GM12878 (cell line): ENCODE results near the gene MIS12. TPM values are rescaled to one million over a fixed set of nuclear protein-coding genes. Genes with fewer than 3 reads are reported as not detected.

Source experiments
- CBFB ChIP-seq: IDR thresholded peaks from 2 replicates; pipeline ENCODE4 v1.6.1; 2016; ENCODE audit warnings: antibody characterized with exemption, low read depth
- CHD2 ChIP-seq: IDR thresholded peaks from 2 replicates; pipeline ENCODE4 v1.6.1; 2011; ENCODE audit warnings: low read depth, low read length, improper control_type of control experiment, borderline replicate concordance
- EP300 ChIP-seq, 2 experiments: fragments of 150-350 bp in 1 of 2; IDR thresholded peaks; 2 replicates each; pipeline ENCODE4 v1.6.1; 2011 to 2012; ENCODE audit warnings: low read depth in 2 of 2, low read length in 2 of 2, borderline replicate concordance in 1 of 2, improper control_type of control experiment in 1 of 2, inconsistent platforms in 1 of 2; ENCODE audit not compliant: control insufficient read depth in 1 of 2
- HDAC6 ChIP-seq: fragments of 200-600 bp; sonication (generic); IDR thresholded peaks from one replicate; pipeline ENCODE4 v1.8.0; 2017; ENCODE audit warnings: antibody characterized with exemption; ENCODE audit not compliant: unreplicated experiment
- NFYA ChIP-seq: IDR thresholded peaks from 2 replicates; pipeline ENCODE4 v1.6.1; 2011; ENCODE audit warnings: low read depth, mild to moderate bottlenecking, low read length, improper control_type of control experiment, borderline replicate concordance
- NR2F1 ChIP-seq: fragments of 450-650 bp; conservative IDR thresholded peaks from 2 replicates; pipeline ENCODE4 v1.6.1; 2017; ENCODE audit warnings: mild to moderate bottlenecking
- RCOR1 ChIP-seq: conservative IDR thresholded peaks from 2 replicates; pipeline ENCODE4 v1.6.1; 2012; ENCODE audit warnings: low read depth, low read length, improper control_type of control experiment
- RFX5 ChIP-seq: IDR thresholded peaks from 2 replicates; pipeline ENCODE4 v1.6.1; 2011; ENCODE audit warnings: low read depth, low read length, improper control_type of control experiment
- STAT3 ChIP-seq: IDR thresholded peaks from 2 replicates; pipeline ENCODE4 v1.6.1; 2011; ENCODE audit warnings: low read depth, low read length, improper control_type of control experiment
- SUPT20H ChIP-seq: IDR thresholded peaks from 2 replicates; pipeline ENCODE4 v1.6.1; 2011; ENCODE audit warnings: low read depth, mild to moderate bottlenecking, low read length, moderate library complexity, borderline replicate concordance; ENCODE audit not compliant: control insufficient read depth
- TCF7 ChIP-seq: IDR thresholded peaks from 2 replicates; pipeline ENCODE4 v1.6.1; 2014; ENCODE audit warnings: antibody characterized with exemption, borderline replicate concordance
- YBX1 ChIP-seq: fragments of 450-650 bp; IDR thresholded peaks from 2 replicates; pipeline ENCODE4 v1.6.1; 2016; ENCODE audit warnings: antibody characterized with exemption
- ZNF622 ChIP-seq: fragments of 450-650 bp; IDR thresholded peaks from 2 replicates; pipeline ENCODE4 v1.6.1; 2017; ENCODE audit warnings: mild to moderate bottlenecking, inconsistent platforms
- polyA plus RNA-seq, 11 experiments: library from polyadenylated mRNA; depleted of rRNA in 4 of 11; unstranded in 6 of 11; stranded (reverse) in 5 of 11; fragments of >200 nt; fragmentation: Nextera tagmentation in 4 of 11; fragmentation: Illumina TruSeq in 1 of 11; extraction: Ambion mirVana in 4 of 11; extraction: Trizol in 1 of 11; gene quantifications; 1 replicate in 1 of 11; 2 replicates in 10 of 11; pipeline versions ENCODE4 v1.2.1 to v1.2.3, GENCODE V29; 2011 to 2016; ENCODE audit warnings: inconsistent platforms in 2 of 11, missing spikeins in 2 of 11, low read depth in 1 of 11
- total RNA-seq, 4 experiments: library from RNA; depleted of rRNA in 3 of 4; stranded (reverse); fragments of >200 nt in 3 of 4; fragmentation: Illumina TruSeq in 1 of 4; extraction: Trizol in 1 of 4; gene quantifications; 2 replicates each; pipeline versions ENCODE4 v1.2.1 to v1.2.3, GENCODE V29; 2013 to 2021
- TF ChIP-seq, protein P1 (sequence below): fragments of 450-650 bp; IDR thresholded peaks from 2 replicates; pipeline ENCODE4 v1.6.1; 2016; ENCODE audit warnings: mild to moderate bottlenecking, moderate library complexity, borderline replicate concordance
- TF ChIP-seq, protein P2 (sequence below): fragments of 450-650 bp; IDR thresholded peaks from 2 replicates; pipeline ENCODE4 v1.6.1; 2014; ENCODE audit warnings: mild to moderate bottlenecking

MIS12 gene
- total and polyA plus RNA-seq, 10 of the 15 experiments (the other 5 are each of a cell fraction or from before 2014, with no cell fraction given) = 19.8 to 34.2 (median 25.0) TPM

DNA sequence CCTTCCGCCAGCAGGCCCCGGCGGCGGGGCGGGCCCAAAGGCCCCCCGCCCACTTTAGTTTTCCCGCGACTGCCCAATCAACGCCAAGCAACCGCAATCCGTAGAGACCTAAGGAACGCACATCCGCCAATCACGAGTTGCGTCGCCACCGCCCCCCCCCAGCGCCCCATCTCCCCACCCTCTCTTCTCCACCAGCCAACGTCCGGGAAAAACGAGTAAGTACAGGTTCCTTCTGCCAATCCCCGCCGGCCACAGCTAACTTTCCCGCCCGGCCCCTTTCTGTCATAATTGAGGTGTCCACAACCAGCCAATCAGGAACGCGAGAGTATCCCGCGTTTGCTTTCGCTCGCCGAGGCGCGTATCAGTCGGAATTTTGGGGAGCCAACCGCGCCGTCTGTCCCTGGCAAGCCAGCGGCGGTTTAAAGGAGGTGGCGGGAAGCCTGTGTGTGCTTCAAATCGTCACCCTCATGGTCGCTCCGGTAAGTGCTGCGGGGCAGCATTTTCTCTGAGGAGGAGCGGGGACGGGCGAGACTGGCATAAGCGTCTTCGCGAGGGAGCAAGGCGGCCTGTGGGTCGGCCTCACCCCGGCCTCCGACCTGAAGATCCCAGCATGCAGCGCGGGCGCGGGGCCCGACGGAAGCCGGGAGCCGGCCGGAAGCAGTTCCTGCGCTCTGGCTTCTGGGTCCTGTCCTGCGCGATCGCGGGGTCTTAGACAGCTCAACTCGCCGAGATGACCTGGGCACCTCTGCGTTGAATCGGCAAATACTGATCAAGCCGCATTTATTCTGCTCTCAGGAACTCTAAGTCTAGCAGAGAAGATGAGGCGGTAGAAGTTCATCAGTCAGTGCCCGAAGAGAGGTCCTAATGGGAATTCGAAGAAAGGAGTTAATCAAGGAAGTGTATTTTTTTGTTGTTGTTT lies at the start of gene MIS12 (continued):
- TF ChIP-seq, protein P1, sequence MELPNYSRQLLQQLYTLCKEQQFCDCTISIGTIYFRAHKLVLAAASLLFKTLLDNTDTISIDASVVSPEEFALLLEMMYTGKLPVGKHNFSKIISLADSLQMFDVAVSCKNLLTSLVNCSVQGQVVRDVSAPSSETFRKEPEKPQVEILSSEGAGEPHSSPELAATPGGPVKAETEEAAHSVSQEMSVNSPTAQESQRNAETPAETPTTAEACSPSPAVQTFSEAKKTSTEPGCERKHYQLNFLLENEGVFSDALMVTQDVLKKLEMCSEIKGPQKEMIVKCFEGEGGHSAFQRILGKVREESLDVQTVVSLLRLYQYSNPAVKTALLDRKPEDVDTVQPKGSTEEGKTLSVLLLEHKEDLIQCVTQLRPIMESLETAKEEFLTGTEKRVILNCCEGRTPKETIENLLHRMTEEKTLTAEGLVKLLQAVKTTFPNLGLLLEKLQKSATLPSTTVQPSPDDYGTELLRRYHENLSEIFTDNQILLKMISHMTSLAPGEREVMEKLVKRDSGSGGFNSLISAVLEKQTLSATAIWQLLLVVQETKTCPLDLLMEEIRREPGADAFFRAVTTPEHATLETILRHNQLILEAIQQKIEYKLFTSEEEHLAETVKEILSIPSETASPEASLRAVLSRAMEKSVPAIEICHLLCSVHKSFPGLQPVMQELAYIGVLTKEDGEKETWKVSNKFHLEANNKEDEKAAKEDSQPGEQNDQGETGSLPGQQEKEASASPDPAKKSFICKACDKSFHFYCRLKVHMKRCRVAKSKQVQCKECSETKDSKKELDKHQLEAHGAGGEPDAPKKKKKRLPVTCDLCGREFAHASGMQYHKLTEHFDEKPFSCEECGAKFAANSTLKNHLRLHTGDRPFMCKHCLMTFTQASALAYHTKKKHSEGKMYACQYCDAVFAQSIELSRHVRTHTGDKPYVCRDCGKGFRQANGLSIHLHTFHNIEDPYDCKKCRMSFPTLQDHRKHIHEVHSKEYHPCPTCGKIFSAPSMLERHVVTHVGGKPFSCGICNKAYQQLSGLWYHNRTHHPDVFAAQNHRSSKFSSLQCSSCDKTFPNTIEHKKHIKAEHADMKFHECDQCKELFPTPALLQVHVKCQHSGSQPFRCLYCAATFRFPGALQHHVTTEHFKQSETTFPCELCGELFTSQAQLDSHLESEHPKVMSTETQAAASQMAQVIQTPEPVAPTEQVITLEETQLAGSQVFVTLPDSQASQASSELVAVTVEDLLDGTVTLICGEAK = peak; percentile 88
- TF ChIP-seq CBFB (peak; percentile 87), ZNF622 (no peak), YBX1 (no peak), NFYA (no peak), RFX5 (peak; percentile 67; the same call in 1 of the 2 replicates), RCOR1 (no peak), NR2F1 (peak; percentile 81; the same call in 1 of the 2 replicates), SUPT20H (no peak), EP300 (IDR thresholded peaks at IDR 0.05; ENCODE audit: borderline replicate concordance in 1 of 2, control insufficient read depth in 1 of 2, low read depth in 2 of 2, low read length in 2 of 2) (no peak; a peak in 1 of 4 replicates), STAT3 (no peak), CHD2 (peak; percentile 61), HDAC6 (no peak), TCF7 (no peak)
- TF ChIP-seq, protein P2, sequence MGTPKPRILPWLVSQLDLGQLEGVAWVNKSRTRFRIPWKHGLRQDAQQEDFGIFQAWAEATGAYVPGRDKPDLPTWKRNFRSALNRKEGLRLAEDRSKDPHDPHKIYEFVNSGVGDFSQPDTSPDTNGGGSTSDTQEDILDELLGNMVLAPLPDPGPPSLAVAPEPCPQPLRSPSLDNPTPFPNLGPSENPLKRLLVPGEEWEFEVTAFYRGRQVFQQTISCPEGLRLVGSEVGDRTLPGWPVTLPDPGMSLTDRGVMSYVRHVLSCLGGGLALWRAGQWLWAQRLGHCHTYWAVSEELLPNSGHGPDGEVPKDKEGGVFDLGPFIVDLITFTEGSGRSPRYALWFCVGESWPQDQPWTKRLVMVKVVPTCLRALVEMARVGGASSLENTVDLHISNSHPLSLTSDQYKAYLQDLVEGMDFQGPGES = peak; percentile 54; the same call in 1 of the 2 replicates
